Umbilical cord (tissue), 2 donors: ENCODE results near the gene RAB3IL1. TPM values are rescaled to one million over a fixed set of nuclear protein-coding genes. Genes with fewer than 3 reads are reported as not detected.

Experiments
- DNase-seq: peaks from one replicate; pipeline ENCODE4 v3.0.0-alpha.2; 2015; ENCODE audit warnings: low spot score
- total RNA-seq: library from RNA; depleted of rRNA; stranded (reverse); fragments of >200 nt; gene quantifications from one replicate; pipeline ENCODE4 v1.2.3, GENCODE V29; 2014; ENCODE audit warnings: low replicate concordance; ENCODE audit not compliant: insufficient read depth

RAB3IL1 gene
- total RNA-seq, 1 donor from 2014 or later, result 10.1 TPM

DNA sequence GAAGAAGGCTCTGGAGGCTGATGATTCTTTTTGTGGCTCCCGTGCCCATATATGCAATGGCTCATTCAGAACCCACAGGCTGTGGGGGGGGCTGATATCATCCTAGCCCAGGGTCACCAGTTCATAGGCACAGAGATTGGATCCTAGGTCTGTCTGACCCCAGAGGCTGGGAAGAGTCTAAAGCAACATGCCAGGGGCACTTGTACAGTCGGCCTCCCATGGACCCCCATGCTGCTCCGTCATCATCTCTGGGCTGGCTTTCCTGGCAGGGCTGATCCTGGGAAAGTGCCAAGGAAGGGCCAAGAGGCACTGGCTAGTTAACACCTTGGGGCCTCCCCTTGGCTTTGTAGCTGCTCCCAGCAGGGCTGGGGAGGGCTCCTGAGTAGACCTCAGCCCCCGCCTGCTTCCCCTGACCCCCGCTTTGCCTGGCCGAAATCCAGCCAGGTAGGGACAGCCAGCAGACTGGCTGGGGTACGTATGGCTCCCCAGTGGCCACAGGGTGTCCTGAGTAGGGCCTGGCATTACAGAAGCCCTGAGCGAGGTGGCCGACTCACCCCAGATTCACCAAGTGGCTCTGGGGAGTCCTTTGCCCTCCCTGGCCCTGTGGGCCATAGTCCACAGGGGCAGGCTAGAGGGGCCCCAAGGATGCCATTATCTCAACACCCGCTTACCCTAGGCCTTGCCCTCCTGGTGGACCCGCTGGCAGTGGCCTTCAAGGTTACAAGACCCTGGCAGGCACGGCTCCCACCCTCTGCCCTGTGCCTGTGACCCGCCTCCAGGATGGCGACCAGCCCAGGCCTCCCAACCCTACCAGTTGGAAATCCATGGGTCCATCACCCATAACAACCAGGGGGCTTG, 48.6 kb downstream of the RAB3IL1 start:
- no peak for DNase-seq

DNA sequence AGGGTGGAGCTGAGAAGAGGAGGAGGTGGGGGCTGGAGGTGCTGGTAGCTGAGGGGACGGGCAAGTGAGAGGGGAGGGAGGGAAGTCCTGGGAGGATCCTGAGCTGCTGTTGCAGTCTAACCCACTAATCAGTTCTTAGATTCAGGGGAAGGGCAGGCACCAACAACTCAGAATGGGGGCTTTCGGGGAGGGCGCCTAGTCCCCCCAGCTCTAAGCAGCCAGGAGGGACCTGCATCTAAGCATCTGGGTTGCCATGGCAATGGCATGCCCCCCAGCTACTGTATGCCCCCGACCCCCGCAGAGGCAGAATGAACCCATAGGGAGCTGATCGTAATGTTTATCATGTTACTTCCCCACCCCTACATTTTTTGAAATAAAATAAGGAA, 50.4 kb downstream of the RAB3IL1 start:
- no peak for DNase-seq

DNA sequence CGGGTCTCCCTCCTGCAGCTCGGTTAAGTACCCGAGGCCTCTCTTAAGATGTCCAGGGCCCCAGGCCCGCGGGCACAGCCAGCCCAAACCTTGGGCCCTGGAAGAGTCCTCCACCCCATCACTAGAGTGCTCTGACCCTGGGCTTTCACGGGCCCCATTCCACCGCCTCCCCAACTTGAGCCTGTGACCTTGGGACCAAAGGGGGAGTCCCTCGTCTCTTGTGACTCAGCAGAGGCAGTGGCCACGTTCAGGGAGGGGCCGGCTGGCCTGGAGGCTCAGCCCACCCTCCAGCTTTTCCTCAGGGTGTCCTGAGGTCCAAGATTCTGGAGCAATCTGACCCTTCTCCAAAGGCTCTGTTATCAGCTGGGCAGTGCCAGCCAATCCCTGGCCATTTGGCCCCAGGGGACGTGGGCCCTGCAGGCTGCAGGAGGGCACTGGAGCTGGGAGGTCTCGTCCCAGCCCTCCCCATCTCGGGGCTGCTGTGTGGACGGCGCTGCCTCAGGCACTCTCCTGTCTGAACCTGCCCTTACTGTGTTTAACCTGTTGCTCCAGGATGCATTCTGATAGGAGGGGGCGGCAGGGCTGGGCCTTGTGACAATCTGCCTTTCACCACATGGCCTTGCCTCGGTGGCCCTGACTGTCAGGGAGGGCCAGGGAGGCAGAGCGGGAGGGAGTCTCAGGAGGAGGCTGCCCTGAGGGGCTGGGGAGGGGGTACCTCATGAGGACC, 51.0 kb downstream of the RAB3IL1 start:
- no peak for DNase-seq

DNA sequence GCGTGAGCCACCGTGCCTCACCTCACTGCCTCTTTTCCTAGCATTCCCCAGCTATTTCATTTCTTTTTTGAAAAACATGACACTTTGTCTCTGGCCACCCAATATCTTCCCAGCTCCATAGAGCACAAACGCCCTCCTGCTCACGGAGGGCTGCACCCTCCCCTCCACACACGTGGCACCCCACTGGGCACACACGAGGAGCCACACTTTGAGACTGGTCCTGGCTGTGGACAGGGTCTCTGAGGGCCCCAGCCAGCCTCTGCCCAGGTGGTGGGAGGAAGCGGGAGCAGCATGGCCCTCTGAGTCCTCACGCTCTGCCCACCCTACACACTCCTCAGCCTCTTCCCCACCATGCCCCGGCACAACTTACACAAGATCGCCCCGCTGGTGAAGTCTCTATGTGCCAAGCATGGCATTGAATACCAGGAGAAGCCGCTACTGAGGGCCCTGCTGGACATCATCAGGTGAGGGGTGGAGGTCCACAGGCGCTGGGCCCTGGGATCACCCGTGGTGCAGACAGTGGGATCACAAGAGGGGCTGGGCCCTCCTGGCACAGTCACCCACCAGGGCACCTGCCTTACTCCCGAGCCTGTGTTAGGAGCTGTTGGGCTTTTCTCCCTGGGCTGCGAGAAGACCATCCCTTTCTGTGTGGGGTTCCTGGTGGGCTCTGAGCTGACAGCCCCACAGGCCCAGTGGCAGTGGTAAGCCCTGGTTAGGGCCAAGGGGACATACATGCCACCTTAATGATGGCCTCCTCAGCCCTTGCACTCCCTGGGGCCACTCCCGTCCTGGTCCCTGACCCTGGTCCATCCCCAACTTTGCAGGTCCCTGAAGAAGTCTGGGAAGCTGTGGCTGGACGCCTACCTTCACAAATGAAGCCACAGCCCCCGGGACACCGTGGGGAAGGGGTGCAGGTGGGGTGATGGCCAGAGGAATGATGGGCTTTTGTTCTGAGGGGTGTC, 52.3 kb downstream of the RAB3IL1 start:
- DNase-seq, result no peak

DNA sequence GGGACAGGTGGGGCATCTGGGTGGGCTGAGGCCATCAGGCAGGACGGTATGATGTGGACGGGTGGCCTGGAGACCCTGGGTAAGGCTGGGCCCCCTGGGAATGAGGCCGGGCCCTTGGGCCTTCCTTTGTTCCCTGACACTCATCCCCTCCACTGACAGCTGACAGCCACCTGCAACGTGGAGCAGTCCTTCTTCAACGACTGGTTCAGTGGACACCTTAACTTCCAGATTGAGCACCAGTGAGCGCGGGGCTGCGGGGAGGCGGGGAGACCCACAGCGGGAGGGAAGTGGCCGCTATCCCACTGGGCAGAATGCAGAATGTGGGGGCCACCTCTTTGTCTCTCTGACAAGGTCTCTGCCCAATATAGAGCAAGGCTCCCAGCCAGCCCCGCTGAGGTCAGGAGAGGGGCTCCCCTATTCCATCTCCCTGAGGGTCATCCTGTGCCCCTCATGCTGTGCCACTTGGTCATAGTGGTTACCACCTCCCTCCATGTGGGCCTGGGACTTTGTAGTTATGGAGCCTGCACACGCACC, 53.8 kb downstream of the RAB3IL1 start:
- DNase-seq, result no peak

DNA sequence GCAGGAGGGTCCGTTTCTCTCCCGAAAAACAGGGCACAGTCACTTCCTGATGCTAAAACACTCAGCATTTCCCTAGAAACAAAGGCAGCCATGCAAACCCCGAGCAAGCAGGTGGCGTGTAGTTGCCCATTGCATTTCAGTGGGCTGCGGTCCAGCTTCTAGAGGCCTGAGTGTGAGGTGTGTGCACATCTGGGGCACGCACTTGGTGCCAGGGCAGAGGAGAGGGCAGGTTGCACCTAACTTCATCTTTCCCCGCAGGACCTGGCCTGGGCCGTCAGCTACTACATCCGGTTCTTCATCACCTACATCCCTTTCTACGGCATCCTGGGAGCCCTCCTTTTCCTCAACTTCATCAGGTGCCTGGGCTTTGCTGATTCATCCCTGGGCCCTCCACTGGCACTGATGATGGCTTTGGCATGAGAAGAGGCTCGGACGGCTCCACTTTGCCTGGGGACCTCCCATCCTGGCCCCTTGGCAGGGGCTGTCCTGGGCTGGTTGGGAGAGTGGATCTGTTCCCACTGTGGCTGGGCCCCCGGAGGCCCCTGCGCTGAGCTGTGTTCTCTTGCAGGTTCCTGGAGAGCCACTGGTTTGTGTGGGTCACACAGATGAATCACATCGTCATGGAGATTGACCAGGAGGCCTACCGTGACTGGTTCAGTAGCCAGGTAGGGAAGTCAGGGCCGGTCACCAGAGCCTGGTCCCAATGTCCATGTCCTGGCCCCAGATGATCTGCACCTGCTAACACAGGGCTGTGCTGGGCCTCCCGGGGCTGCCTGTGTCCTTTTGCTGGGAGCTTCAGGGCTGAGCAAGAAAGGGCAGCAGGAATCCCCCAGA, 54.4 kb downstream of the RAB3IL1 start:
- DNase-seq, result no peak

DNA sequence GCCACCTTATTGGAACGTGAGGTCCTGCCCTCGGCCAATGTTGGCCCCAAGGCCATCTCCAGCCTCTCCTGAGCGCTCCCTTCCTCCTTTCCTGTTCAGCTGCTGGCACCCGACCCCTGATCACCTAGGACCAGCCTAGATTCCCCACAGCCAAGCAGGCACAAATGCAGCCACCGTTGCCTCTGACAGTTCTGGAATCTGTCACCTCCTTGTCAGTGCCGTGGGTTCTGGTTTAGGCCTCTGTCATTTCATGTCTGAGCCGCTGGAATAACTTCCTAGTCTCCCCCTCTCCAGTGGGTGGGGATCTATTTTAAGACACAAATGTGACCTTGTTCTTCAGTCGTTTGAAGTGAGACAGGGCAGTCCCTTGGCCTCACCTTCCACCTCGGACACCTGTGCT, 55.7 kb downstream of the RAB3IL1 start:
- DNase-seq, result no peak

DNA sequence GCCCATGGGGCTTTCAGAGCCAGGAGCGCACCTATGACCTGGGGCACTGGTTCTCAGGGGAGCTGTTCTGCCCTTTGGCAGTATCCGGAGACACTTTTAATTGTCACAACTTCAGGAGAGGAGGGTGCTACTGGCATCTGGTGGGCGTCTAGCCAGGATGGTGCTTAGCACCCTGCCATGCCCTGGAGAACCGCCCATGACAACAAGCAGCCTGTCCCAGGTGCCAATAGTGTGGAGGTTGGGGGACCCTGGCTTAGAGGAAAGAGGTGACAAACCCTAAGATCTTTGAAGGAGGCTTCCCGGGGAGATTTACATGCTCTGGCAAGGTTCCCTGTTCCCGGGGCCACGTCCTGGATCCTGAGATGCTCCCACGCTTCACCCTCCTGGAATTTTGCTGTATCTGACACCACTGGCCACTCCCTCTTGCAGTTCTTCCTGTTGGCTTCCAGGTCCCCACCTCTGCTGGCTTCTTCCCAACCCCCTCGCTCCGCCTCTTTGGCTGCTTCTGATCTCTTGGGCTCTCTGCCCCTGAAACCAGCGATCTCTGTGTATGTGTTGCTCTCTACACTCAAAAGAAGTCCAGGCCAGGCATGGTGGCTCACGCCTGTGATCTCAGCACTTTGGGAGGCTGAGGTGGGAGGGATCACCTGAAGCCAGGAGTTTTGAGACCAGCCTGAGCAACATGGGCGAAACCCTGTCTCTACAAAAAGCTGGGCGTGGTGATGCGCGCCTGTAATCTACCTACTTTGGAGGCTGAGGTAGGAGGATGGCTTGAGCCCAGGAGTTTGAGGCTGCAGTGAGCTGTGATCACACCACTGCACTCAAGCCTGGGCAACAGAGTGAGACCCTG, 57.1 kb downstream of the RAB3IL1 start:
- DNase-seq, result no peak

DNA sequence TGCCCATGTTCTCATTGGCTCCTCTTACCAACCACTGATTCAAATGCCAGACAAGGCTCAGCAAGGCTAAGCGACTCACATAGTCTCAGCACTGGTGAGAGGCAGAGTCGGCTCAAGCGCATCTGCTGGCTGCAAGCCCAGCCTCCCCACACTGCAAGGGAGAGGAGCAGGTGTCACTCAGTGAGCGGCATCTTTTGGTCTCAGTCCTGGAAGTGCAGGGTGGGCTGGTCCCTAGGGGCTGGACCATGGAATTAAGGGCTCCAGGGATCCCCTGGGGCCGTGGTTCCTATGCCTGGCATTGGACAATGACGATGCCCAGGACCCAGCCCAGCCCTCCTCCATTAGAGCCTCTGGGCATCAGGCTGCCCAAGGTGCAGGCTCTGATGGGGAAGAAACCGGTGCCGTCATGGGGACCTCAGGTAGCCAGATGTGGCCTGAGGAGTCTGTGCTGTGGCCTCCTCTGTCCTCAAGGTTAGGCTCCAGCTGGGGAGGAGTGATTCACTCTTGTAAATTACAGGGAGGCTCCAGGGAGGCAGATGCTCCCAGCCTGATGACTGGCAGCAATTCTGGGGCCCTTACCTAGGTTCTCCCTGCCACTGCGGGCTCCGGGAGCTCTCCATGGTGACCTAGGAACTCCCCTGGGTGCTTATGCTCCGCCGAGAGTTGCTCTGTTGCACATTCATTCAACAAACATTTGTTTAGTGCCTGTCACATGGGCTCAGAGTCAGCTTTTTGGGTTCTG, 61.3 kb downstream of the RAB3IL1 start:
- no peak for DNase-seq

DNA sequence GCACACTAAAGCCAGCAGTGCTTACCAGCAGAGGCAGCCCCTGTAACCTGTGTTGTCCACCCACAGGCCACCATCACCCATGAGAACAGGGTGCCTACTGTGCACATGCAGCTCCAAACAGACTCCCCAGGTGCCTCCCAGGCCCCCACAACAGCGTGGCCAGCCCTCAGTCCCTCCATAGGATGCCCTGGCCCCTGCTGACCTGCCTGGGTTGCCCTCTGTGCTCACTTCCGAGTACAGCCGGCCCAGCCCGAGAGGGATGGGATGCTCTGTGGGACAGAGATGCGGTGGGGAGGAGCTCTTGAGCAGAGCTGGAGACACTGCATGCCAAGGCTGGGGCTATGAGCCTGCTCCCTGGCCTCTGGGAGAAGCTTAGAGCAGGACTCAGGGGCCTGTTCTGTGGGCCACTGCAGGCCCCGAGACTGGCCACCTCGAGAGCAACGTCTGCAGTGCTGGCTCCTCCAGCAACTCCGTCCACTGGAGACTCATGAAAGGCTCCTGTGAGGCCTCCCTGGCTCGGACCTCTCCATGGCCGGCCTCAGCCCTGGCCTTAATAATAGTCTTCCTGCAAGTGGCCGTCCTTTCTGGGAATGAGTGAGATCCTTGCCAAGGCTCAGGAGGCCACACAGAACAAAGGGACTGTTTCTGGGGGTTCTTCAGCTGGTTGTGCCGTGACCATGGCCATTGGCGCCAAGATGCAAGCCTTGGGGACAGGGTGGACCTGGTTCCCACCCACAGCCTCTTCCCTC, 62.2 kb downstream of the RAB3IL1 start:
- DNase-seq, result no peak

DNA sequence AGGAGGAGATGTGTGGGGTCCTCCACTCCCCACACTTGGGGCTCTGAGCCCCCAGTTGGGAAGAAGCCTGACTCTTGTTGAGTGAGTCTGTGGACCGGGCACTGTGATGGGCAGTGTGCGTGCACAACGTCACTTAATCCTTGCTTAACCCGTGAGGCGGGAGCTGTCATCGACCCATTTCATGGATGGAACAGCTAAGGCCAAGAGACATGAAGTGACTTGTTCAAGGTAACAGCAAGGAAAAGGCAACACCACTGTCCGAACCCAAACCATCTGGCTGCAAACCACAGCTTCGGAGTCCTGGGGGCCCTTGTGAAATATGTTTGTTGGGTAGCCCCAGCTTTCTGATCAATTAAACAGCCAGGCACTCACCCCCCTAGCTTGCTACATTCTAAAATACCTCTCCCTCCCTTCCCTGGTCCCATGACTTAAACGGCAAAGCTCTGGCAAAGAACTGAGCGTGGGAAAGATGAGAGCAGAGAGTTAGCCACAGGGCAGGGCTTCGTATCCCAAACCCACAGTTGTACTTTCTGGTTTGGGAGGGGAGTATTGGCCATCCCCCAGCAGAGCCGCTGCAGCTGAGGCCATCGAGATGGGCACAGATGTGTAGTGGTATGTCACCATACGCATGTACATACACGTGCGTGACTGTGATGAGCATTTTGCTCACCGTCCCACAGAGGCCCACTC, 63.0 kb downstream of the RAB3IL1 start:
- no peak for DNase-seq

DNA sequence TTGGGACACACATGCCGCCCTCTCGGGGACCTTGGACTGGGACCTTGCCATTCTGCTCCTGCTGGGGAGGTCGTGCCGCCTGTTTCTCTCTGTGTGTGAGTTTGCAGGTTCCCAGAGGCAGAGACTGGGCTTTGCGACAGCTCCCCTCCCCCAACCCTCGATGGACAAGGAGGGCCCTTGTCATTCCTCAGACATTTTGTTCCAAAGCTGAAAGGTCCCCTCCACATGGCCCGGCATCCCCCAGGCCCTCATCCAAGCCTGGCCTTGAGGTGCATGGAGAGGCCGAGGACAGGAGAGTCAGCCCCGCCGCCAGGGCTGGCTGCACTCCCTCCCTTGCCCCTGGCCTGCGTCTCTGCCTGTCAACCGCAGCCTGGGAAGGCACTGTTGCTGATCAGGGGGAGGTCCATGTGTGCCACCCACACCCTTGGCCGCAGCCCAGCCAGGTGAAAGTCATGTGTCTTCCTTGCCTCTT, 63.6 kb downstream of the RAB3IL1 start:
- DNase-seq, result no peak

DNA sequence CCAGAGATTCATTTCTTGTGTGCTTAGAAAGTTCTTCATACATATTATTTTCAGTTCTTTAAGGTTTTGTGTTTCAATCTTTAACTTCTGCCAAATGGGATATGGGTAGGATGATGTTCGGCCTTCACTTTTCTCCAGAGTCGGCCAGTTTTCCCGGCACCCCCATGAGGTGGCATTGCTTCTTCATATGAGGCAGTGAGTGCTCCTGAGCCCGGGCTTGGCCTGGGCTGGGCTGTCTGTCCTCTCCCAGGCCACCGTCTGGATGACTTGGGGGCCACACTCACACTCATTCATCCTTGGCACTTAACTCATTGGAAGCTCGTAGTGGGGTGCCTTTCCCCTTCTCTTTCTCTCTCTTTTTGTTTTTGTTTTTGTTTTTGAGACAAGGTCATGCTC, 65.5 kb downstream of the RAB3IL1 start:
- no peak for DNase-seq

DNA sequence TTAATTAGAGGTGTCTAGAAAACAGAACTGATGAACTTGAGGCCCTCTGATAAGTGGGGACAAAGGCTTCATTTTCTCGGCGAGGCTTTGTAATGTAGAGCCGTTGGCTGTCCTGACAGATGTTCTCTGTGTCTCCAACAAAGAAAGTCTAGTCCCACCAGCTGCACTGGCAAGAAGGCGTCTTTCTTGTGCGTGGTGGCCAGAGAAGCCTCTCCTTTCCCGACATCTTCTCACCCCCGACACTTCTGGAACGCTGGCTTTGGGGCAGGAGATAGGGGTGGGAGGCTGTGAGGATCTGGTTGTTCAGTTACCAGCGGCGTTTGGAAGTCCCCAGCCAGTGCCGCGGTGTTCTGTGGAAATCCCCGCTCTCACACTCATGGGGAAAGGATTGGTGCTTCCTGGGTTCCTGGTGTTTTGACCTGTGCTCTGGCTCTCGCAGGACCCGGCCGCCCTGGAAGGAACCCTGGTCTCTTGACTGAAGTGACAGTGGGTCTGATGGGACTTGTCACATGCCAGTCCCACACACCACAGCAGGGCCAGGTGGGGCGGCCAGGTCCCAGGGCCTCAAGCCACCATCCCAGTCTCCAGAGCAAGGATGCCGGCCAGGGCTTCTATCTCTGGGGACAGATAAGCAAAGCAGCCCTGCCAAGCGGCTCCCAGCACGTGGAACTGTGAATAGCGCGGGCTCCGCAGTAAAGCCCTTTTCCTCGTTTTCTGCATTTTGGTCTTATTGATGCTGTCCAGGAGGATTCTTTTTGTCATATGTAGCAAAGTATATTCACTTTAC, 66.1 kb downstream of the RAB3IL1 start:
- no peak for DNase-seq

DNA sequence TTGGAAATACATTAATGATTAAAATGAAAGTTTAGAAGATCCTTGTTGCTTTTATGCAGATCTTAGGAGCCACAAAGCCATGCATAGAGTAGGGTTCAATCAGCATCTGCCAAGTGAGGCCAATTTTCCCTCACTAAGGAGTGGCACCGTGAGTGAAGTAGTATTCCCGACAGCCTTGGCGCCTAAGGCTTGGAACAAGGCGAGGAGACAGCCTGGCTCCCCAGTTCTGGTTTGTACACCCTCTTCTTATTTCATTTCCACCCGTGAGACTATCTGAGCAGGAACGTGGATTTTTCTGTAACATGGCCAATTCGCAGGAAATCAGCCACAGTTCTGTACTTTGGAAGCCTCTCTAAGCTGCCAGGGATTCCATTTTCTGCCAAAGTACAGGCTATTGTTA, 66.7 kb downstream of the RAB3IL1 start:
- DNase-seq, result no peak

DNA sequence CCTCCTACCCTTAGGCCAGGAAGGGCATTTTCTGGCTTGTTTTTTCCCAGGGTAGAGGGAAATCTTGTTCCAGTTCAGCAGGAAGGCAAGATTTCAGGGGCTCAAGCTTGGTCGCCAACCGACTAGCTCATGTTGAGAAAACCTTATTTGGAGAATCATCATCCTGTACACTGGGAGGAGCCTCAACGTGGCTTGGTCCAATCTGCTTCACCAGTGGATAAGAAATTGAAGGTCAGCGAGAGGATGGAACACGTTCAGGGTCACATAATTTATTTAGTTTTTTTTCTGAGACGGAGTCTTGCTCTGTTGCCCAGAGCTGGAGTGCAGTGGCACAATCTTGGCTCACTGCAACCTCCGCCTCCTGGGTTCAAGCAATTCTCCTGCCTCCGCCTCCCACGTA, 68.7 kb downstream of the RAB3IL1 start:
- DNase-seq, result no peak
